Activated CD4-positive, alpha-beta memory T cell treated with anti-CD3 and anti-CD28 coated beads, Interleukin-2, amount 10 ng/mL, durations not matched to agents 7 days and 5 days (primary cell): Measurements from ENCODE around the gene PANX1. TPM values are rescaled to one million over a fixed set of nuclear protein-coding genes. Genes with fewer than 3 reads are reported as not detected.
A peak's percentile ranks its signal among the peaks of the same experiment; 100 is the strongest.

Experiments
- CTCF ChIA-PET: fragments of 350-600 bp; sonication (Branson Sonifier 250); formaldehyde crosslinking; loops from one replicate; lab custom pipeline; 2021; ENCODE audit warnings: antibody characterized with exemption, inconsistent platforms; lab: Charles Lee
- POLR2A ChIA-PET: fragments of 350-600 bp; sonication (Branson Sonifier 250); formaldehyde crosslinking; loops from one replicate; lab custom pipeline; 2021; ENCODE audit warnings: antibody characterized with exemption; lab: Charles Lee
- DNase-seq: peaks from one replicate; pipeline ENCODE4 v3.0.0-alpha.2; 2020
- H3K27ac Mint-ChIP-seq: one replicate; pipeline ENCODE4 v1.8.0; 2021; ENCODE audit warnings: mild to moderate bottlenecking, mixed read lengths
- H3K27me3 Mint-ChIP-seq: one replicate; pipeline ENCODE4 v1.8.0; 2021; ENCODE audit warnings: mixed read lengths
- H3K36me3 Mint-ChIP-seq: one replicate; pipeline ENCODE4 v1.8.0; 2021; ENCODE audit warnings: low read depth, mixed read lengths
- H3K4me1 Mint-ChIP-seq: one replicate; pipeline ENCODE4 v1.8.0; 2021; ENCODE audit warnings: mixed read lengths
- H3K4me3 Mint-ChIP-seq: one replicate; pipeline ENCODE4 v1.8.0; 2021; ENCODE audit warnings: mild to moderate bottlenecking, mixed read lengths
- H3K9me3 Mint-ChIP-seq: one replicate; pipeline ENCODE4 v1.8.0; 2021; ENCODE audit warnings: mixed read lengths
- total RNA-seq, 2 experiments: library from RNA; stranded (reverse); gene quantifications; one replicate each; pipeline ENCODE4 v1.2.3, GENCODE V29; 2021

Gene PANX1
- total RNA-seq, 2 experiments from 2014 or later = 13.7 to 13.9 TPM

- Mint-ChIP-seq H3K4me1 (peaks cover 42% of the 10 kb centered on the region), H3K36me3 (peaks cover 7% of the 10 kb centered on the region), H3K4me3 (no peak overlapping the region), H3K9me3 (no peaks in the 10 kb centered on the region), H3K27ac (no peak overlapping the region), H3K27me3 (no peaks in the 10 kb centered on the region)
- POLR2A ChIA-PET = interaction anchor here (0.7 to 2.0 kb wide), 4 partner anchors 149 to 413 kb away, joined by 3 to 5 read pairs (median 3); partner anchors contain the start of genes ANKRD49, MED17 and MRE11
- CTCF ChIA-PET = no interaction called here
- no peak for DNase-seq
Observed at GRCh38 chr11:94131047-94131717, 2.5 kb downstream of the PANX1 start.

GRCh38 chr11:94131718-94132115, 3.1 kb downstream of the PANX1 start:
- Mint-ChIP-seq H3K36me3 (peaks cover 9% of the 10 kb centered on the region), H3K4me1 (peaks cover 48% of the 10 kb centered on the region), H3K9me3 (peaks cover under 1% of the 10 kb centered on the region), H3K4me3 (no peak overlapping the region), H3K27me3 (no peaks in the 10 kb centered on the region), H3K27ac (no peak overlapping the region)
- no peak for DNase-seq
- ChIA-PET CTCF (no interaction called here), POLR2A (interaction anchor here (0.7 to 0.9 kb wide), 3 partner anchors 148 to 362 kb away, joined by 3 read pairs; partner anchors contain the start of genes ANKRD49, MED17 and MRE11)

- CTCF ChIA-PET = no interaction called here
- POLR2A ChIA-PET = no interaction called here
- H3K27ac Mint-ChIP-seq = no peak overlapping the region
Observed at GRCh38 chr11:94132152-94132558, 3.5 kb downstream of the PANX1 start.

GRCh38 chr11:94132823-94133408, 4.3 kb downstream of the PANX1 start:
- CTCF ChIA-PET = no interaction called here
- DNase-seq = no peak
- Mint-ChIP-seq H3K36me3 (peaks cover 15% of the 10 kb centered on the region), H3K27me3 (no peaks in the 10 kb centered on the region), H3K4me3 (no peak overlapping the region), H3K4me1 (peaks cover 39% of the 10 kb centered on the region), H3K9me3 (peaks cover 2% of the 10 kb centered on the region), H3K27ac (no peak overlapping the region)
- POLR2A ChIA-PET = no interaction called here

More at GRCh38 chr11:94132152-94132558, 3.5 kb downstream of the PANX1 start:
- DNase-seq = no peak
- Mint-ChIP-seq H3K36me3 (peaks cover 13% of the 10 kb centered on the region), H3K4me3 (no peak overlapping the region), H3K4me1 (peaks cover 46% of the 10 kb centered on the region), H3K27me3 (no peaks in the 10 kb centered on the region), H3K9me3 (peaks cover 2% of the 10 kb centered on the region)

- Mint-ChIP-seq H3K4me1 (peaks cover 35% of the 10 kb centered on the region), H3K4me3 (no peak overlapping the region), H3K27ac (no peak overlapping the region), H3K27me3 (no peaks in the 10 kb centered on the region), H3K36me3 (peaks cover 15% of the 10 kb centered on the region), H3K9me3 (peaks cover 2% of the 10 kb centered on the region)
- POLR2A ChIA-PET = no interaction called here
- CTCF ChIA-PET = no interaction called here
- no peak for DNase-seq
Observed at GRCh38 chr11:94133752-94134151, 5.1 kb downstream of the PANX1 start.

- peaks cover 2% of the 10 kb centered on the region for H3K9me3 Mint-ChIP-seq
- no peak overlapping the region for H3K27ac Mint-ChIP-seq
- ChIA-PET POLR2A (no interaction called here), CTCF (no interaction called here)
- H3K4me3 Mint-ChIP-seq = no peak overlapping the region
- H3K4me1 Mint-ChIP-seq = peaks cover 35% of the 10 kb centered on the region
- peaks cover 15% of the 10 kb centered on the region for H3K36me3 Mint-ChIP-seq
- no peaks in the 10 kb centered on the region for H3K27me3 Mint-ChIP-seq
- peak; percentile 26 for DNase-seq
Observed at GRCh38 chr11:94134651-94135512, 6.2 kb downstream of the PANX1 start.

GRCh38 chr11:94139416-94139815, 10.8 kb downstream of the PANX1 start:
- peaks cover 32% of the 10 kb centered on the region for H3K4me1 Mint-ChIP-seq
- no peaks in the 10 kb centered on the region for H3K27me3 Mint-ChIP-seq
- no peak overlapping the region for H3K4me3 Mint-ChIP-seq
- POLR2A ChIA-PET = interaction anchor here (0.6 kb wide), 1 partner anchor 297 kb away, joined by 3 read pairs; no protein-coding TSS in a partner anchor
- peaks cover 2% of the 10 kb centered on the region for H3K9me3 Mint-ChIP-seq
- CTCF ChIA-PET = interaction anchor here (1.8 kb wide), 1 partner anchor 10 kb away, joined by 6 read pairs; the partner anchor contains the start of gene PANX1
- no peak for DNase-seq
- H3K27ac Mint-ChIP-seq = no peak overlapping the region
- peaks cover 15% of the 10 kb centered on the region for H3K36me3 Mint-ChIP-seq

- H3K36me3 Mint-ChIP-seq = peaks cover 15% of the 10 kb centered on the region
- H3K4me1 Mint-ChIP-seq = peaks cover 25% of the 10 kb centered on the region
- ChIA-PET POLR2A (interaction anchor here (0.6 kb wide), 1 partner anchor 296 kb away, joined by 3 read pairs; no protein-coding TSS in a partner anchor), CTCF (no interaction called here)
- H3K4me3 Mint-ChIP-seq = no peak overlapping the region
- H3K27ac Mint-ChIP-seq = no peak overlapping the region
- H3K27me3 Mint-ChIP-seq = no peaks in the 10 kb centered on the region
- peaks cover 2% of the 10 kb centered on the region for H3K9me3 Mint-ChIP-seq
- DNase-seq = no peak
Observed at GRCh38 chr11:94140154-94140655, 11.6 kb downstream of the PANX1 start.

- no peak for DNase-seq
- Mint-ChIP-seq H3K9me3 (peaks cover 2% of the 10 kb centered on the region), H3K27ac (no peak overlapping the region), H3K4me3 (no peak overlapping the region), H3K27me3 (no peaks in the 10 kb centered on the region), H3K4me1 (peaks cover 19% of the 10 kb centered on the region), H3K36me3 (peaks cover 6% of the 10 kb centered on the region)
- POLR2A ChIA-PET = interaction anchor here (1.6 kb wide), 1 partner anchor 13 kb away, joined by 6 read pairs; the partner anchor contains the start of gene PANX1
- CTCF ChIA-PET = no interaction called here
Observed at GRCh38 chr11:94141511-94142307, 13.1 kb downstream of the PANX1 start.

- ChIA-PET POLR2A (interaction anchor here (1.6 kb wide), 1 partner anchor 14 kb away, joined by 6 read pairs; the partner anchor contains the start of gene PANX1), CTCF (no interaction called here)
- Mint-ChIP-seq H3K27ac (no peak overlapping the region), H3K36me3 (no peaks in the 10 kb centered on the region), H3K27me3 (no peaks in the 10 kb centered on the region), H3K4me3 (no peak overlapping the region), H3K9me3 (no peaks in the 10 kb centered on the region), H3K4me1 (peaks cover 23% of the 10 kb centered on the region)
- no peak for DNase-seq
Observed at GRCh38 chr11:94142308-94143281, 14.0 kb downstream of the PANX1 start.

GRCh38 chr11:94144216-94144615, 15.6 kb downstream of the PANX1 start:
- no peak overlapping the region for H3K27ac Mint-ChIP-seq
- no peaks in the 10 kb centered on the region for H3K9me3 Mint-ChIP-seq
- H3K27me3 Mint-ChIP-seq = no peaks in the 10 kb centered on the region
- H3K4me1 Mint-ChIP-seq = peaks cover 39% of the 10 kb centered on the region
- no peak overlapping the region for H3K4me3 Mint-ChIP-seq
- POLR2A ChIA-PET = interaction anchor here (1.2 to 1.7 kb wide), 2 partner anchors 15 to 16 kb away, joined by 3 to 4 read pairs; no protein-coding TSS in a partner anchor
- CTCF ChIA-PET = no interaction called here
- DNase-seq = no peak
- no peaks in the 10 kb centered on the region for H3K36me3 Mint-ChIP-seq
